ENCODE data around the gene RNF135.
"Not testable (repeated sequence)": the region's sequence is repeated elsewhere in the genome, so short reads cannot be mapped to it uniquely, and the experiment has no call there.

Gene RNF135

GRCh38 chr17:31031841-31032240 is 61.0 kb downstream of the RNF135 start:
- H2AFZ ChIP-seq (ENCODE audit: low read depth, low read length): no peak overlapping the region
- no peaks in the 10 kb centered on the region for H3K27me3 ChIP-seq (ENCODE audit: insufficient read depth, low read length)
- no peaks in the 10 kb centered on the region for H3K9me3 ChIP-seq (ENCODE audit: low read length)
- H3K36me3 ChIP-seq (ENCODE audit: insufficient read depth, low read length): no peaks in the 10 kb centered on the region
- no peak overlapping the region for H3K4me3 ChIP-seq (ENCODE audit: low read length)
- H3K4me1 ChIP-seq (ENCODE audit: insufficient read depth, low read length): peaks cover 10% of the 10 kb centered on the region

DNA sequence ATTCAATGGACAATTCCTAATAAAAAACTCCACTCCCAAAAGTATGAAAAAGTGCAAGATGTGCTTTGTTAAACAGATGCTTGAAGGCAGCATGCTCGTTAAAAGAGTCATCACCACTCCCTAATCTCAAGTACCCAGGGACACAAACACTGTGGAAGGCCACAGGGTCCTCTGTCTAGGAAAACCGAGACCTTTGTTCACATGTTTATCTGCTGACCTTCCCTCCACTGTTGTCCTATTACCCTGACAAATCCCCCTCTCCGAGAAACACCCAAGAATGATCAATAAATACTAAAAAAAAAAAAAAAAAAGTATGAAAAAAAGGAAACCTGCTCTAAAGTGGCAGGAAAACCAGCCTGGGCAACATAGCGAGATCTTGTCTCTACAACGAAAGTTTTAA is 64.8 kb downstream of the RNF135 start:
- H3K36me3 ChIP-seq (ENCODE audit: insufficient read depth, low read length); H2AFZ ChIP-seq (ENCODE audit: low read depth, low read length); H3K4me1 ChIP-seq (ENCODE audit: insufficient read depth, low read length); H3K27me3 ChIP-seq (ENCODE audit: insufficient read depth, low read length); H3K9me3 ChIP-seq (ENCODE audit: low read length); H3K4me3 ChIP-seq (ENCODE audit: low read length): not testable (repeated sequence)

DNA sequence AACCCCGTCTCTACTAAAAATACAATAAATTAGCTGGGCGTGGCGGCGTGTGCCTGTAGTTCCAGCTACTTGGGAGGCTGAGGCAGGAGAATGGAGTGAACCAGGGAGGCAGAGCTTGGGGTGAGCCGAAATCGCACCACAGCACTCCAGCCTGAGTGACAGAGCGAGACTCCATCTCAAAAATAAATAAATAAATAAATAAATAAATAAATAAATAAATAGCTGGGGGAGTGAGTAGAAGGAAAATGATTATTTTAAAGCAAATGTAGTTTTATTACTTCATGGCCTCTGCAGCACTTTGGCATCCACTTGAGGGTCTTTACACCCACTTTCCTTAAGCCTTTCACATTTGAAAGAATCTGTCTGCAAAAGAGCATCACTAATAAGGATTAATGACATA is 70.0 kb downstream of the RNF135 start:
- not testable (repeated sequence) for H3K27me3 ChIP-seq (ENCODE audit: insufficient read depth, low read length); H3K4me3 ChIP-seq (ENCODE audit: low read length); H2AFZ ChIP-seq (ENCODE audit: low read depth, low read length); H3K36me3 ChIP-seq (ENCODE audit: insufficient read depth, low read length); H3K4me1 ChIP-seq (ENCODE audit: insufficient read depth, low read length); H3K9me3 ChIP-seq (ENCODE audit: low read length)

GRCh38 chr17:31042378-31042777 is 71.5 kb downstream of the RNF135 start:
- H3K4me3 ChIP-seq (ENCODE audit: low read length); H3K9me3 ChIP-seq (ENCODE audit: low read length); H3K4me1 ChIP-seq (ENCODE audit: insufficient read depth, low read length); H3K27me3 ChIP-seq (ENCODE audit: insufficient read depth, low read length); H2AFZ ChIP-seq (ENCODE audit: low read depth, low read length); H3K36me3 ChIP-seq (ENCODE audit: insufficient read depth, low read length): not testable (repeated sequence)

GRCh38 chr17:31046856-31047425 is 76.1 kb downstream of the RNF135 start:
- H3K9me3 ChIP-seq (ENCODE audit: low read length); H3K4me3 ChIP-seq (ENCODE audit: low read length); H3K36me3 ChIP-seq (ENCODE audit: insufficient read depth, low read length); H2AFZ ChIP-seq (ENCODE audit: low read depth, low read length); H3K27me3 ChIP-seq (ENCODE audit: insufficient read depth, low read length); H3K4me1 ChIP-seq (ENCODE audit: insufficient read depth, low read length): not testable (repeated sequence)

GRCh38 chr17:31048142-31048541 is 77.3 kb downstream of the RNF135 start:
- no peak overlapping the region for H2AFZ ChIP-seq (ENCODE audit: low read depth, low read length)
- H3K4me1 ChIP-seq (ENCODE audit: insufficient read depth, low read length): no peaks in the 10 kb centered on the region
- H3K9me3 ChIP-seq (ENCODE audit: low read length): no peaks in the 10 kb centered on the region
- H3K27me3 ChIP-seq (ENCODE audit: insufficient read depth, low read length): no peaks in the 10 kb centered on the region
- H3K36me3 ChIP-seq (ENCODE audit: insufficient read depth, low read length): no peaks in the 10 kb centered on the region
- no peak overlapping the region for H3K4me3 ChIP-seq (ENCODE audit: low read length)

- H3K9me3 ChIP-seq (ENCODE audit: low read length): no peaks in the 10 kb centered on the region
- no peak overlapping the region for H3K4me3 ChIP-seq (ENCODE audit: low read length)
- H3K27me3 ChIP-seq (ENCODE audit: insufficient read depth, low read length): no peaks in the 10 kb centered on the region
- H3K36me3 ChIP-seq (ENCODE audit: insufficient read depth, low read length): no peaks in the 10 kb centered on the region
- no peaks in the 10 kb centered on the region for H3K4me1 ChIP-seq (ENCODE audit: insufficient read depth, low read length)
- no peak overlapping the region for H2AFZ ChIP-seq (ENCODE audit: low read depth, low read length)
Measured at GRCh38 chr17:31048780-31049179, 77.9 kb downstream of the RNF135 start.

Data from neuron (in vitro differentiated cells).